Endometrium (tissue), 2 donors: ENCODE measurements around the gene ITGA3.

Experiments used
- FAIRE-seq: peaks from 2 replicates; lab custom pipeline; 2012; peaks lifted over from hg19 to GRCh38; lab: Jason Lieb, UNC
- donor health status: control.
- donor health status: control.

ITGA3 gene

DNA sequence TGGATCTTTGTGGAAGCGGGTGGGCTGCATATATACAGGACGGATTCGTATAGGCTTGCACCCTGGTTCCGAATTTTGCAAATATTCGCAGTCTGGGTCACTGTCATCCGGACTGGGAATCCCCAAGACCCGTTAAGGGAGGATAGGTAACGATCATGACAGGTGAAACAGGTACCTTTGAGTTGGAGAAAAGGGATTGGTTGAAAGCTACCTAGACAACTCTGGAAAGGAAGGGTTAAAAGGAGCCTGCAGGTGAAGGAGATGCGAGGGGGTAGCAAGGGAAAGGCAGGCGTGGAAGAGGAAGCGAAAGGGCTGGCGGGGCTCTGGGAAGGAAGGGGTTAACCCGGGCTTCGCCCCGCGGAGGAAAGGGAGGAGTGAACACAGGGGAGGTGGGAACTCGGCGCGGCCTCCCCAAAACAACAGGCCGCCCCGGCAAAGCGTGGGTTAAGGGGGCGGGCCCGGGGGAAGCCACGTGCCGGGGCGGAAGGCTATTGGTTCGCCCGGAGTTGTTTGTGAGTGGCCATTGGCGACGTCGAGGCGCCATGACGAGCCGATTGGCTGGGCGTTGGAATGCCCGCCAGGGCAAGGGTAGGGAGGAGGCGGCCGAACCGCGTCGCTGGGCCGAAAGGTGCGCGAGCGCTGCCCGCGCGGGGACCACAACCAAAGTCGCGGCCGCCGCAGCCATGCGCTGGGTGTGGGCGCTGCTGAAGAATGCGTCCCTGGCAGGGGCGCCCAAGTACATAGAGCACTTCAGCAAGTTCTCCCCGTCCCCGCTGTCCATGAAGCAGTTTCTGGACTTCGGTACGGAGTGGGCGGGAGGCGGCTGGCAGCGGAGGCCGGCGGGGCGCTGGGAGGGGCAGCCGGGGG is 39.1 kb downstream of the ITGA3 start, which contains the start of gene PDK2:
PDK2 (plus strand) TSS at position 599 of the 867 bp plus-strand sequence; CDS start at position 684, 85 bp downstream.
- FAIRE-seq, result peak; percentile 83

GRCh38 chr17:50095626-50096037 is 39.7 kb downstream of the ITGA3 start:
- FAIRE-seq, result no peak

GRCh38 chr17:50096092-50096491 is 40.2 kb downstream of the ITGA3 start:
- FAIRE-seq, result no peak

DNA sequence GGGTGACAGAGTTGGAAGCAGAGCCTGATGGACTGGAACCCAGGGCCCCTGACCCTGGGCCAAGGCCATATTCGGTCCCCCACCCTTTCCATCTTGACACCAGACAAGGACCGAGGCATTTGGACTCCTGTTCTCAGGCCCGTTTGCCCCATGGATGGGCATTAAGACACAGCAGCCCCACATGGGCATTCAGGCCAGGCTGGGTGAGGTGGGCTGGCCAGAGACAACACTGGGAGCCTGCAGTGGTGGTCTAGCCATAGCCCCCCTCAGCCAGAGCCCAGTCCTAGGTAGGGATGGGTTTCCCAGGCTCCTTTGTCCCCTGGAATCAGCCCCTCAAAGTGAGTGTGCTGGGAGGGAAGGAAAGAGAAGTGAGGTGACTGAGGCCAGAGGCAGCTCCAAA is 40.8 kb downstream of the ITGA3 start:
- no peak for FAIRE-seq

- FAIRE-seq, result no peak
Measured at GRCh38 chr17:50097455-50097854, 41.5 kb downstream of the ITGA3 start.

DNA sequence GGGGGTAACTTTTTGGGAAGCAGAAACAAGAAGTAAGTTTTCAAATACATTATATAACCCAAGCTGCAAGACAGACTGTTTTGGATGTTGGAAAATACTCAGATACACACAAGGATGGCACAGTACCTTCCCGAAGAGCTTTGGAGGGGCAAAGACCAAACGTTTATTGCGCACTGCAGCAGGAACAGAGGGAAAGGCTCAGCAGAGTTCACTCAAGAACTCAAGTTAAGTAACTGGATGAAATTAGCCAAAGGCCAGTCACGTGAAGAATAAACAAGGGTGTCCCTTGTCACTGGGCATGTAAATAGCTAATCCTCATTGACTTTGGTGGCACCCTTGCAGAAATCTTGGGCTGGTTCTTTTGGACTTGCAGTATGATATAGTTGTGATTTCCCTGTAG is 42.0 kb downstream of the ITGA3 start:
- no peak for FAIRE-seq

GRCh38 chr17:50098583-50098982 is 42.7 kb downstream of the ITGA3 start:
- no peak for FAIRE-seq

DNA sequence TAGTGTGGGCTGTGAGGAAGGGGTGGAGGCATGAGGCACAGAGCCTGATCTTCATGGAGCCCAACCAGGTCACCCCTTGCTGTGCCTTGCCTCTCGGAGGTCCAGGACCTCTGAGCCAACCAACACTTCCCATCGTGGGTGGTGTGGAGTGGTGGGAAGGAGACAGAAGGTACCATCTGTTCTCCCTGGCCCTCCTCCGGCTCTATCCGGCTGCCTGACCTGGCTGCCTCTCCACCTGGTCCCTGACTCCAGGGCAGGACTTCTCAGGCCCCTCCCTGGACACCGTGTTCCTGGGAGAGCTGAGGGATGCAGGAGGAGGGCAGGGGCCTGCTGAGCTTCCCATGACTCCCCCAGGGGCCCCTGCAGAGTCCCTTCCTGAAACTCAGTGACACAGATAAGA is 43.1 kb downstream of the ITGA3 start:
- no peak for FAIRE-seq

- FAIRE-seq, result no peak
Measured at GRCh38 chr17:50100480-50100883, 44.6 kb downstream of the ITGA3 start.

- FAIRE-seq, result no peak
Measured at GRCh38 chr17:50100921-50101345, 45.0 kb downstream of the ITGA3 start.

GRCh38 chr17:50101346-50102163 is 45.6 kb downstream of the ITGA3 start:
- no peak for FAIRE-seq

GRCh38 chr17:50102164-50102991 is 46.5 kb downstream of the ITGA3 start:
- no peak for FAIRE-seq

GRCh38 chr17:50103252-50103651 is 47.3 kb downstream of the ITGA3 start:
- FAIRE-seq, result no peak

GRCh38 chr17:50103941-50104340 is 48.0 kb downstream of the ITGA3 start:
- no peak for FAIRE-seq

- FAIRE-seq, result no peak
Measured at GRCh38 chr17:50105811-50106210, 49.9 kb downstream of the ITGA3 start.

GRCh38 chr17:50106393-50107131 is 50.7 kb downstream of the ITGA3 start:
- FAIRE-seq, result no peak

DNA sequence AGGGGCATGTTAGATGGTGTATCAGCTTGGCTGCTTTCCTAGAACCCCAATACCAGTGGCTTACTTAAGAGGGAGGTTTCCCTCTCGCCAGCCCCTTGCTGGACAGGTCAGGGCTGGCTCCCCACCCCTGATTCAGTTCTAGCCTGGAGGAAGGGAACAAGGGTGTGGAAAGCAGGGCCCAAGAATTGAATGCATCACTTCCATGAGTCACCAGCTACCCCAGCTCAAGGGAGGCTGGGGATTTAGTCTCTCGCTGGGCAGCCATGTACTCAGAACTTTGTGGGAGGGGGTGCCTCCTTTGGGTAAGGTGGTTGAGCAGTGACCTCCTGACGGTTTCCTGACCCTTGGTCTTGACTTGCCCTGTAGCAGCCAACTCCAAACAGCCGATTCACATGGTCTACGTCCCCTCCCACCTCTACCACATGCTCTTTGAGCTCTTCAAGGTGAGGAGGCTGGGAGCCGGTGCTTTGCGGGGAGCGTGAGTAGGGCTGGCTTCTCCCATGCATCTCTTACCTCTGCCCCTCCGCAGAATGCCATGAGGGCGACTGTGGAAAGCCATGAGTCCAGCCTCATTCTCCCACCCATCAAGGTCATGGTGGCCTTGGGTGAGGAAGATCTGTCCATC is 52.0 kb downstream of the ITGA3 start:
- FAIRE-seq, result no peak

GRCh38 chr17:50108556-50108955 is 52.6 kb downstream of the ITGA3 start:
- no peak for FAIRE-seq

DNA sequence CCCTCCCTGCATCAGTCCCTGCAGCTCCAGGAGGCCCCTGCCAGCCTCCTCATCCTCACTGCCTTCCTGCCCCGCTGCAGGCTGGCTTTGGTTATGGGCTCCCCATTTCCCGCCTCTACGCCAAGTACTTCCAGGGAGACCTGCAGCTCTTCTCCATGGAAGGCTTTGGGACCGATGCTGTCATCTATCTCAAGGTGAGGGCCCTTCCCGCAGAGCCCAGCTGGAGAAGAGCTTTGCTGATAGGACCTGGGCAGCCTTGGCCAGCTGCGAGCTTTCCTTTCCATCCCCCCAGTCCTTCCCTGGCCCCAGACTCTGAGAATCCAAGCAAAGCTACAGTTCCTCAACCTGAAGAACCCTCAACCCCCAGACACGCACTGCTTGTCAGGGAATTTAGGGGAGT is 53.3 kb downstream of the ITGA3 start:
- FAIRE-seq, result no peak

DNA sequence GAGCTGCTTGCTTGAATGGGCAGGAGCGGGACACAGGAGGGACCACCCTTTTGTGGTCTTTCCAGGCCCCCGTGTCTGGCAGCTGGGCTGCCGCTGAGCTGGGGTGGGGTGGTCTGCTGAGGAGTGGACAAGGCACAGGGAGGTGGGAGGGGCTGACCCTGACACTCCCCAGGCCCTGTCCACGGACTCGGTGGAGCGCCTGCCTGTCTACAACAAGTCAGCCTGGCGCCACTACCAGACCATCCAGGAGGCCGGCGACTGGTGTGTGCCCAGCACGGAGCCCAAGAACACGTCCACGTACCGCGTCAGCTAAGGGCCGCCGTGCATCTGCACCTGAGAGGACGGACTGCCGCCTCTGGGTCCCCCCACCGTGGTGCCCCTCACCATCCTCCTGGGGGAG is 53.9 kb downstream of the ITGA3 start:
- FAIRE-seq, result no peak
